ENCODE data around the gene ZDHHC14.

Gene ZDHHC14

GRCh38 chr6:157707576-157707975 lies 326.6 kb downstream of the ZDHHC14 start:
- no peaks in the 10 kb centered on the region for H3K9me3 ChIP-seq (ENCODE audit: insufficient read depth, low read length)
- no peak for TF ChIP-seq CTCF (IDR thresholded peaks at IDR 0.05; ENCODE audit: insufficient read depth, low read length, poor library complexity, severe bottlenecking)
- no peak for TF ChIP-seq EZH2phosphoT487 (conservative IDR thresholded peaks at IDR 0.05; ENCODE audit: low read length)
- no peak overlapping the region for H3K4me3 ChIP-seq (ENCODE audit: insufficient read depth, low read length, poor library complexity, severe bottlenecking)
- H2AFZ ChIP-seq (ENCODE audit: low read depth, low read length, severe bottlenecking): no peak overlapping the region
- H4K20me1 ChIP-seq (ENCODE audit: low read depth, low read length): no peaks in the 10 kb centered on the region
- H3K9ac ChIP-seq (ENCODE audit: low read length): no peak overlapping the region
- no peaks in the 10 kb centered on the region for H3K27me3 ChIP-seq (ENCODE audit: low read length)
- H3F3A ChIP-seq (ENCODE audit: insufficient read depth): no peaks in the 10 kb centered on the region
- H3K4me2 ChIP-seq (ENCODE audit: low read depth, low read length, poor library complexity, severe bottlenecking): no peak overlapping the region
- no peaks in the 10 kb centered on the region for H3K79me2 ChIP-seq (ENCODE audit: insufficient read depth, low read length)
- no peaks in the 10 kb centered on the region for H3K36me3 ChIP-seq (ENCODE audit: low read length)
- no peaks in the 10 kb centered on the region for H3K9me2 ChIP-seq (replicated peaks; ENCODE audit: insufficient read depth, low read length)
- no peak overlapping the region for H3K27ac ChIP-seq (ENCODE audit: low read depth, low read length)

GRCh38 chr6:157708239-157708638 lies 327.2 kb downstream of the ZDHHC14 start:
- H3F3A ChIP-seq (ENCODE audit: insufficient read depth): no peaks in the 10 kb centered on the region
- no peaks in the 10 kb centered on the region for H3K36me3 ChIP-seq (ENCODE audit: low read length)
- H3K9me3 ChIP-seq (ENCODE audit: insufficient read depth, low read length): no peaks in the 10 kb centered on the region
- H3K79me2 ChIP-seq (ENCODE audit: insufficient read depth, low read length): no peaks in the 10 kb centered on the region
- no peak overlapping the region for H3K9ac ChIP-seq (ENCODE audit: low read length)
- H3K27ac ChIP-seq (ENCODE audit: low read depth, low read length): no peak overlapping the region
- H2AFZ ChIP-seq (ENCODE audit: low read depth, low read length, severe bottlenecking): no peak overlapping the region
- H3K27me3 ChIP-seq (ENCODE audit: low read length): no peaks in the 10 kb centered on the region
- no peaks in the 10 kb centered on the region for H3K9me2 ChIP-seq (replicated peaks; ENCODE audit: insufficient read depth, low read length)
- H4K20me1 ChIP-seq (ENCODE audit: low read depth, low read length): no peaks in the 10 kb centered on the region
- no peak overlapping the region for H3K4me2 ChIP-seq (ENCODE audit: low read depth, low read length, poor library complexity, severe bottlenecking)
- H3K4me3 ChIP-seq (ENCODE audit: insufficient read depth, low read length, poor library complexity, severe bottlenecking): no peak overlapping the region
- TF ChIP-seq EZH2phosphoT487 (conservative IDR thresholded peaks at IDR 0.05; ENCODE audit: low read length) (no peak), CTCF (IDR thresholded peaks at IDR 0.05; ENCODE audit: insufficient read depth, low read length, poor library complexity, severe bottlenecking) (no peak)

GRCh38 chr6:157708933-157709332 lies 327.9 kb downstream of the ZDHHC14 start:
- TF ChIP-seq CTCF (IDR thresholded peaks at IDR 0.05; ENCODE audit: insufficient read depth, low read length, poor library complexity, severe bottlenecking) (no peak), EZH2phosphoT487 (conservative IDR thresholded peaks at IDR 0.05; ENCODE audit: low read length) (no peak)

More at GRCh38 chr6:157708933-157709332, 327.9 kb downstream of the ZDHHC14 start:
- no peak overlapping the region for H2AFZ ChIP-seq (ENCODE audit: low read depth, low read length, severe bottlenecking)
- no peak overlapping the region for H3K27ac ChIP-seq (ENCODE audit: low read depth, low read length)
- H4K20me1 ChIP-seq (ENCODE audit: low read depth, low read length): no peaks in the 10 kb centered on the region
- no peaks in the 10 kb centered on the region for H3K9me2 ChIP-seq (replicated peaks; ENCODE audit: insufficient read depth, low read length)
- no peaks in the 10 kb centered on the region for H3K36me3 ChIP-seq (ENCODE audit: low read length)
- no peak overlapping the region for H3K4me2 ChIP-seq (ENCODE audit: low read depth, low read length, poor library complexity, severe bottlenecking)
- no peaks in the 10 kb centered on the region for H3K9me3 ChIP-seq (ENCODE audit: insufficient read depth, low read length)
- H3K27me3 ChIP-seq (ENCODE audit: low read length): no peaks in the 10 kb centered on the region
- no peak overlapping the region for H3K4me3 ChIP-seq (ENCODE audit: insufficient read depth, low read length, poor library complexity, severe bottlenecking)
- H3K9ac ChIP-seq (ENCODE audit: low read length): no peak overlapping the region
- no peaks in the 10 kb centered on the region for H3F3A ChIP-seq (ENCODE audit: insufficient read depth)
- no peaks in the 10 kb centered on the region for H3K79me2 ChIP-seq (ENCODE audit: insufficient read depth, low read length)
